ENCODE data around the gene ZMIZ1. TPM values are rescaled to one million over a fixed set of nuclear protein-coding genes. Genes with fewer than 3 reads are reported as not detected.
A peak's percentile ranks its signal among the peaks of the same experiment; 100 is the strongest.

Gene ZMIZ1
- polyA plus RNA-seq, 6 donors from 2014 or later: 0.11 to 2.9 (median 1.5) TPM

- DNase-seq (no peak), ATAC-seq (ENCODE audit: low read depth in 2 of 2) (no peak)
Observed at GRCh38 chr10:79247373-79248137, 178.8 kb downstream of the ZMIZ1 start.

GRCh38 chr10:79248341-79249185 is 179.8 kb downstream of the ZMIZ1 start:
- peaks cover 82 to 99% (median 97%) of the 10 kb centered on the region in 3 donors for H3K4me1 Mint-ChIP-seq

More at GRCh38 chr10:79247373-79248137, 178.8 kb downstream of the ZMIZ1 start:
- Mint-ChIP-seq H3K9me3 (no peaks in the 10 kb centered on the region), H3K36me3 (no peaks in the 10 kb centered on the region), H3K27ac (peak overlapping the region; percentile 95 to 100 (median 98)), H3K27me3 (no peaks in the 10 kb centered on the region), H3K4me1 (peaks cover 75 to 89% (median 87%) of the 10 kb centered on the region in 3 donors), H3K4me3 (peak overlapping the region; percentile 60 to 92 (median 74))

GRCh38 chr10:79249186-79250121 is 180.7 kb downstream of the ZMIZ1 start:
- H3K9me3 Mint-ChIP-seq: no peaks in the 10 kb centered on the region
- DNase-seq (peak; percentile 37), ATAC-seq (ENCODE audit: low read depth in 2 of 2) (peak; percentile 16 to 29)
- peak overlapping the region; percentile 94 to 100 (median 98) for H3K27ac Mint-ChIP-seq
- H3K4me3 Mint-ChIP-seq: peak overlapping the region; percentile 64 to 92 (median 74)
- H3K4me1 Mint-ChIP-seq: peaks cover 83 to 99% (median 99%) of the 10 kb centered on the region in 3 donors
- H3K36me3 Mint-ChIP-seq: no peaks in the 10 kb centered on the region
- H3K27me3 Mint-ChIP-seq: no peaks in the 10 kb centered on the region

More at GRCh38 chr10:79248341-79249185, 179.8 kb downstream of the ZMIZ1 start:
- DNase-seq: peak; percentile 80
- peak overlapping the region; percentile 56 to 92 (median 74) for H3K4me3 Mint-ChIP-seq
- H3K36me3 Mint-ChIP-seq: no peaks in the 10 kb centered on the region
- no peaks in the 10 kb centered on the region for H3K27me3 Mint-ChIP-seq
- peak; percentile 51 to 62 for ATAC-seq (ENCODE audit: low read depth in 2 of 2)
- H3K9me3 Mint-ChIP-seq: no peaks in the 10 kb centered on the region
- H3K27ac Mint-ChIP-seq: peak overlapping the region; percentile 95 to 100 (median 98)

GRCh38 chr10:79250259-79250658 is 181.5 kb downstream of the ZMIZ1 start:
- ATAC-seq (ENCODE audit: low read depth in 2 of 2): peak; percentile 66 to 68
- Mint-ChIP-seq H3K9me3 (no peaks in the 10 kb centered on the region), H3K27ac (peak overlapping the region; percentile 94 to 100 (median 98)), H3K4me1 (peaks cover 79 to 98% (median 96%) of the 10 kb centered on the region in 3 donors), H3K27me3 (no peaks in the 10 kb centered on the region), H3K36me3 (no peaks in the 10 kb centered on the region), H3K4me3 (peak overlapping the region; percentile 64 to 92 (median 78))
- DNase-seq: peak; percentile 79

- H3K27ac Mint-ChIP-seq: peak overlapping the region in 5 of 6 donors; percentile 66 to 95 (median 75)
- H3K9me3 Mint-ChIP-seq: no peaks in the 10 kb centered on the region
- ATAC-seq (ENCODE audit: low read depth in 2 of 2): no peak
- H3K36me3 Mint-ChIP-seq: no peaks in the 10 kb centered on the region
- DNase-seq: no peak
- no peaks in the 10 kb centered on the region for H3K27me3 Mint-ChIP-seq
- peaks cover 72 to 87% (median 84%) of the 10 kb centered on the region in 3 donors for H3K4me1 Mint-ChIP-seq
- H3K4me3 Mint-ChIP-seq: peak overlapping the region in 5 of 8 donors; percentile 13 to 85 (median 55)
Observed at GRCh38 chr10:79252450-79252849, 183.7 kb downstream of the ZMIZ1 start.

- Mint-ChIP-seq H3K27ac (peak overlapping the region in 4 of 6 donors; percentile 8 to 95 (median 58)), H3K36me3 (no peaks in the 10 kb centered on the region), H3K4me1 (peaks cover 66 to 87% (median 83%) of the 10 kb centered on the region in 3 donors), H3K4me3 (peak overlapping the region in 1 of 8 donors; percentile 45), H3K9me3 (no peaks in the 10 kb centered on the region), H3K27me3 (no peaks in the 10 kb centered on the region)
- no peak for ATAC-seq (ENCODE audit: low read depth in 2 of 2)
- DNase-seq: no peak
Observed at GRCh38 chr10:79252971-79253370, 184.2 kb downstream of the ZMIZ1 start.

- Mint-ChIP-seq H3K27ac (peak overlapping the region in 1 of 6 donors; percentile 65), H3K4me3 (peak overlapping the region in 3 of 8 donors; percentile 28 to 65 (median 57)), H3K9me3 (no peaks in the 10 kb centered on the region), H3K4me1 (peaks cover 59 to 87% (median 78%) of the 10 kb centered on the region in 3 donors), H3K36me3 (no peaks in the 10 kb centered on the region), H3K27me3 (no peaks in the 10 kb centered on the region)
- DNase-seq (no peak), ATAC-seq (ENCODE audit: low read depth in 2 of 2) (no peak)
Observed at GRCh38 chr10:79253704-79254103, 184.9 kb downstream of the ZMIZ1 start.

- H3K36me3 Mint-ChIP-seq: no peaks in the 10 kb centered on the region
Observed at GRCh38 chr10:79254333-79255006, 185.7 kb downstream of the ZMIZ1 start.

GRCh38 chr10:79255007-79255507 is 186.3 kb downstream of the ZMIZ1 start:
- Mint-ChIP-seq H3K9me3 (no peaks in the 10 kb centered on the region), H3K36me3 (no peaks in the 10 kb centered on the region), H3K4me1 (peaks cover 53 to 86% (median 78%) of the 10 kb centered on the region in 3 donors), H3K27ac (peak overlapping the region in 4 of 6 donors; percentile 5 to 94 (median 77)), H3K27me3 (no peaks in the 10 kb centered on the region), H3K4me3 (peak overlapping the region in 2 of 8 donors; percentile 28 to 43)
- ATAC-seq (ENCODE audit: low read depth in 2 of 2) (peak; percentile 44 to 51), DNase-seq (no peak)

More at GRCh38 chr10:79254333-79255006, 185.7 kb downstream of the ZMIZ1 start:
- Mint-ChIP-seq H3K9me3 (no peaks in the 10 kb centered on the region), H3K27ac (peak overlapping the region in 2 of 6 donors; percentile 53 to 65), H3K4me3 (peak overlapping the region in 2 of 8 donors; percentile 28 to 65), H3K4me1 (peaks cover 54 to 86% (median 78%) of the 10 kb centered on the region in 3 donors), H3K27me3 (no peaks in the 10 kb centered on the region)
- no peak for ATAC-seq (ENCODE audit: low read depth in 2 of 2)
- DNase-seq: no peak

GRCh38 chr10:79256264-79256806 is 187.6 kb downstream of the ZMIZ1 start:
- Mint-ChIP-seq H3K36me3 (no peaks in the 10 kb centered on the region), H3K4me3 (no peak overlapping the region), H3K9me3 (no peaks in the 10 kb centered on the region), H3K27ac (peak overlapping the region in 1 of 6 donors; percentile 69), H3K27me3 (no peaks in the 10 kb centered on the region), H3K4me1 (peaks cover 42 to 76% (median 74%) of the 10 kb centered on the region in 3 donors)
- DNase-seq: no peak
- no peak for ATAC-seq (ENCODE audit: low read depth in 2 of 2)

- DNase-seq (no peak), ATAC-seq (ENCODE audit: low read depth in 2 of 2) (no peak)
- Mint-ChIP-seq H3K4me1 (peaks cover 30 to 73% (median 66%) of the 10 kb centered on the region in 3 donors), H3K27me3 (no peaks in the 10 kb centered on the region), H3K4me3 (no peak overlapping the region), H3K36me3 (no peaks in the 10 kb centered on the region), H3K9me3 (no peaks in the 10 kb centered on the region), H3K27ac (peak overlapping the region in 1 of 6 donors; percentile 41)
Observed at GRCh38 chr10:79258894-79259293, 190.1 kb downstream of the ZMIZ1 start.
